ENCODE measurements around the gene RPL26. TPM values are rescaled to one million over a fixed set of nuclear protein-coding genes. Genes with fewer than 3 reads are reported as not detected.

Gene RPL26
- total RNA-seq, 2 donors from 2014 or later: 1,618 to 2,343 TPM

DNA sequence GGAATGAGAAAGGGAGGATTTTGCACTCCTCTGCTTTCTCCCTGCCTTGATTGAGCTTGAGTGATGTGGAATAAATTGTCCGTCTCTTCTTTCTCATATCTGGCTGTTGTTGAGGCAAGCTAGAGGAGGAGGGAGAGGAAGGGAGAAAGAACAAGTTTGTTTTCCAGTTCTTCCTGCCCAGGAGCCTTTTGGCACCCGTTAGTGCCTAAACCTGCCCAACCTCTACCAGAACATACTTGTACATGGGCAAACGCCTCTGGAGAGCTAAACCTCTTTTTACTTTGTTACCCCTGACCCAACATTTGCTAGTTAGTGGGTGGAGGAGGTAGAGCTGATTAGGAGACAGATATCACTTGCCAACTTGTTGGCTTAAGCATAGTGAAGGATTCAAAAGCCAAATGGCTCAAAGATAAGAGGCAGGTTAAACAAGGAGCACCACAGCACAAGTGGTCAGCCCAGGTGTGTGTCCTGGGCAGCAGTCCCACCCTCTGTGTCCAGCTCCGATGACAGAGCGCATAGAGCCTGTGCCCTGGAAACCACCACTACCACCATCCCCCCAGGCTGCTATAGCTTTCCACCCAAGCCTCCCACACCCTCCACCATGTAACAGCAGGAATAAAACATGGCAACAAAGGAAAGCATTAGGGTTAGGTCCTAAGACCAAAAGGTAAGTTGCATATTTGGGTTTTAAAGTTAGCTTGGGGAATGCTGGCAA is 36.9 kb downstream of the RPL26 start:
- TF ChIP-seq, protein P1, sequence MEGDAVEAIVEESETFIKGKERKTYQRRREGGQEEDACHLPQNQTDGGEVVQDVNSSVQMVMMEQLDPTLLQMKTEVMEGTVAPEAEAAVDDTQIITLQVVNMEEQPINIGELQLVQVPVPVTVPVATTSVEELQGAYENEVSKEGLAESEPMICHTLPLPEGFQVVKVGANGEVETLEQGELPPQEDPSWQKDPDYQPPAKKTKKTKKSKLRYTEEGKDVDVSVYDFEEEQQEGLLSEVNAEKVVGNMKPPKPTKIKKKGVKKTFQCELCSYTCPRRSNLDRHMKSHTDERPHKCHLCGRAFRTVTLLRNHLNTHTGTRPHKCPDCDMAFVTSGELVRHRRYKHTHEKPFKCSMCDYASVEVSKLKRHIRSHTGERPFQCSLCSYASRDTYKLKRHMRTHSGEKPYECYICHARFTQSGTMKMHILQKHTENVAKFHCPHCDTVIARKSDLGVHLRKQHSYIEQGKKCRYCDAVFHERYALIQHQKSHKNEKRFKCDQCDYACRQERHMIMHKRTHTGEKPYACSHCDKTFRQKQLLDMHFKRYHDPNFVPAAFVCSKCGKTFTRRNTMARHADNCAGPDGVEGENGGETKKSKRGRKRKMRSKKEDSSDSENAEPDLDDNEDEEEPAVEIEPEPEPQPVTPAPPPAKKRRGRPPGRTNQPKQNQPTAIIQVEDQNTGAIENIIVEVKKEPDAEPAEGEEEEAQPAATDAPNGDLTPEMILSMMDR (IDR thresholded peaks at IDR 0.05): no peak
- Histone ChIP-seq H3K36me3 (no peaks in the 10 kb centered on the region), H3K27ac (no peak overlapping the region), H3K4me3 (no peak overlapping the region), H3K4me1 (no peaks in the 10 kb centered on the region), H3K9me3 (no peaks in the 10 kb centered on the region), H3K27me3 (no peaks in the 10 kb centered on the region)
- DNase-seq (ENCODE audit: low spot score): no peak

DNA sequence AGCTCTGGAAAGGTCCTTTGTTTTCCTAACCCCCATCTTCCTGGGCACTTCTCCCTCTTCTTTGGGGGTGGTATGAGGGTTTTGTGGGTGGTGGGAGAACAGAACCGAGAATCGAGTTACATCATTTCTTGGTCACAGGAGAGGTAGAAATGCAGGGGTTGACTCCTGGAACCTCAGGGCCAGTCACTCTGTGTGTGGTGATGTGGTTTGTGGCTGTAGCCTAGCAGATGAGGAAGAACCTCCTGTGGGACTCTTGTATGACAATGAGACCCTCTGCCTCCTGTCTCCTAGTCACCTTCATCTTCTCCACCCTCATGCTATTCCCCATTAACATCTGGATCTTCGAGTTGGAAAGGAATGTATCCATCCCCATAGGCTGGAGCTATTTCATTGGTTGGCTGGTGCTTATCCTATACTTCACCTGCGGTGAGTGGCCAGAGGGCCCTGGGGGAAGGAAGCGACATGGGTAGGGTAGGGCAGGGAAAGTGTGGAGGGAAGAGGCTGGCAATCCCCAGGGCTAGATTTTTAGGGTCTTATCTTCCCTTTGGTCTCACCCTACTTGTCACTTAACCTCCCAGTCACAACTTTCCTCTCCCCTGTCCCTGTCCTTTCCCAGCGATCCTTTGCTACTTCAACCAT is 37.8 kb downstream of the RPL26 start:
- no peak overlapping the region for H3K4me3 ChIP-seq
- TF ChIP-seq, protein P1 (IDR thresholded peaks at IDR 0.05): no peak
- DNase-seq (ENCODE audit: low spot score): no peak

DNA sequence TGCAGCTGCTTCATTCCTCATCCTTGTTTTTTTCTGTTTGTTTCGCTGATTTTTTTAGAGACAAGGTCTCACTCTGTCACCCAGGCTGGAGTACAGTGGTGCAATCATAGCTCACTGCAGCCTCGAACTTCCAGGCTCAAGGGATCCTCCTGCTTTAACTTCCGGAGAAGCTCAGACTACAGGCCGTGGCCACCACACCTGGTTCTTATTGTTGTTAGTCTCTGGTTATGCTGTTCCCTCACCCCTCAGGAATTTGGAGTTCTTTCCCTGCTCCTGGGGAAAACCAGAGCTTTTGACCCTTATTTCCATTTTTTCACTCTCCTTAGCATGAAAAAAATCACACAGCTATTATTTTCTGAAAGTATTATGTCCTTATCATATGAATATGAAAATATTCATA is 41.5 kb downstream of the RPL26 start:
- H3K27me3 ChIP-seq: no peaks in the 10 kb centered on the region
- H3K9me3 ChIP-seq: no peaks in the 10 kb centered on the region
- H3K36me3 ChIP-seq: no peaks in the 10 kb centered on the region
- no peak overlapping the region for H3K4me3 ChIP-seq
- no peak for DNase-seq (ENCODE audit: low spot score)
- H3K27ac ChIP-seq: no peak overlapping the region
- H3K4me1 ChIP-seq: peaks cover 0 to 9% of the 10 kb centered on the region in 2 donors
- TF ChIP-seq, protein P1 (IDR thresholded peaks at IDR 0.05): no peak

More for the DNA sequence above, 37.8 kb downstream of the RPL26 start:
- Histone ChIP-seq H3K4me1 (no peaks in the 10 kb centered on the region), H3K9me3 (no peaks in the 10 kb centered on the region), H3K27me3 (no peaks in the 10 kb centered on the region), H3K27ac (no peak overlapping the region), H3K36me3 (no peaks in the 10 kb centered on the region)

DNA sequence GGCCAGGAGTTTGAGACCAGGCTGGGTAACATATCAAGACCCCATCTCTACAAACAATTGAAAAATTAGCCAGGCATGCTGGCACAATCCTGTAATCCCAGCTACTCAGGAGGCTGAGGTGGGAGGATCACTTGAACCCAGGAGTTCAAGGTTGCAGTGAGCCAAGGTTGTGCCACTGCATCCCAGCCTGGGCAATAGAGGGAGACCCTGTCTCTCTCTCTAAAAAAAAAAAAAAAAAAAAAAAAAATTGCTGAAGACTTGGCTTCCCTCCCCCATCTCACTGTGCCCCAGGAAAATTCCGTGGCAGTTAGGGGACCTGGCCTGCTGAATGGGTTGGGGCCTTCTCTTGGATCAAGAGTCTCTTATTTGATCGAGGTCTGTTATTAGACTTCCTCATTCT is 43.5 kb downstream of the RPL26 start, which contains the start of gene ODF4:
ODF4 (plus strand) TSS at position 301 of the 400 bp plus-strand sequence. CDS start 212 bp downstream, outside the sequence.
- DNase-seq (ENCODE audit: low spot score): no peak
- no peaks in the 10 kb centered on the region for H3K27me3 ChIP-seq
- no peaks in the 10 kb centered on the region for H3K36me3 ChIP-seq
- TF ChIP-seq, protein P1 (IDR thresholded peaks at IDR 0.05): no peak
- H3K4me3 ChIP-seq: no peak within 1 kb of the TSS
- H3K27ac ChIP-seq: no peak within 1 kb of the TSS
- no peaks in the 10 kb centered on the region for H3K9me3 ChIP-seq
- H3K4me1 ChIP-seq: peaks cover 0 to 9% of the 10 kb centered on the region in 2 donors

DNA sequence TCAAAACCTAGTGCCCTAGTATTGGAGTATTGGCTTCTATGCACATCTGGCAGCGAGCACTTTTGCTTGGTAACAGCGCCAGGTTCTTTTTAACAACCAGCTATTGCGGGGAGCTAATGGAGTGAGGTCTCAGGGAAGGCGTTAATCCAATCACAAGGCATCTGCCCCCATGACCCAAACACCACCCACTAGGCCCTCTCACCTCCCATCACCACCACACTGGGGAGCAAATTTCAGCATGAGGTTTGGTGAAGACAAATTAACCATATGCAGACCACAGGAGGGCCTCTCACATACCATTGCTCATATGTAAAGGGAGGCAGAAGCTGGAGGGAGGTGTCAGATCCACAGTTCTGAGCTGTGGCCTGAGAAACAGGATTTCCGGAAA is 44.2 kb downstream of the RPL26 start:
- TF ChIP-seq, protein P1 (IDR thresholded peaks at IDR 0.05): no peak
- no peaks in the 10 kb centered on the region for H3K27me3 ChIP-seq
- H3K9me3 ChIP-seq: no peaks in the 10 kb centered on the region
- no peaks in the 10 kb centered on the region for H3K36me3 ChIP-seq
- no peak overlapping the region for H3K4me3 ChIP-seq
- no peak for DNase-seq (ENCODE audit: low spot score)
- peaks cover 0 to 9% of the 10 kb centered on the region in 2 donors for H3K4me1 ChIP-seq
- no peak overlapping the region for H3K27ac ChIP-seq
